DMS79 treated with DMSO at 0.1 percent for 48 hours (cell line): ENCODE data around the gene GSDME.

Experiments
- DNase-seq: peaks from one replicate; lab custom pipeline; 2025; lab: John Stamatoyannopoulos, UW

The GSDME gene

GRCh38 chr7:24722386-24723177 lies 34.7 kb downstream of the GSDME start:
- DNase-seq: no peak

- no peak for DNase-seq
Measured at GRCh38 chr7:24721481-24722001, 35.7 kb downstream of the GSDME start.

GRCh38 chr7:24720283-24720682 lies 37.0 kb downstream of the GSDME start:
- DNase-seq: no peak

- peak; percentile 35 for DNase-seq
Measured at GRCh38 chr7:24718977-24719491, 38.2 kb downstream of the GSDME start.

GRCh38 chr7:24718431-24718831 lies 38.8 kb downstream of the GSDME start:
- no peak for DNase-seq

- DNase-seq: no peak
Measured at GRCh38 chr7:24717694-24718320, 39.5 kb downstream of the GSDME start.

- DNase-seq: no peak
Measured at GRCh38 chr7:24717247-24717622, 40.0 kb downstream of the GSDME start.

GRCh38 chr7:24716480-24717246 lies 40.6 kb downstream of the GSDME start:
- DNase-seq: no peak

- DNase-seq: no peak
Measured at GRCh38 chr7:24715661-24716479, 41.4 kb downstream of the GSDME start.

- DNase-seq: no peak
Measured at GRCh38 chr7:24715171-24715570, 42.1 kb downstream of the GSDME start.

GRCh38 chr7:24714676-24715010 lies 42.6 kb downstream of the GSDME start:
- DNase-seq: no peak

- DNase-seq: no peak
Measured at GRCh38 chr7:24713850-24714675, 43.2 kb downstream of the GSDME start.

GRCh38 chr7:24713039-24713793 lies 44.0 kb downstream of the GSDME start:
- DNase-seq: no peak

GRCh38 chr7:24709585-24710360 lies 47.5 kb downstream of the GSDME start:
- no peak for DNase-seq

GRCh38 chr7:24709051-24709450 lies 48.2 kb downstream of the GSDME start:
- no peak for DNase-seq

- no peak for DNase-seq
Measured at GRCh38 chr7:24707988-24708615, 49.2 kb downstream of the GSDME start.

- no peak for DNase-seq
Measured at GRCh38 chr7:24706211-24707170, 50.8 kb downstream of the GSDME start.
